Neural cell (in vitro differentiated cells): ENCODE results near the gene LGR4. TPM values are rescaled to one million over a fixed set of nuclear protein-coding genes. Genes with fewer than 3 reads are reported as not detected.

Experiments used
- H2AFZ ChIP-seq: fragments of 200-600, 300-800 bp; sonication (generic), shearing (Covaris generic); 2 replicates; pipeline ENCODE4 v1.6.0; 2014; ENCODE audit warnings: low read depth, mild to moderate bottlenecking, antibody characterized with exemption, low read length, moderate library complexity
- H3F3A ChIP-seq: fragments of 200-600 bp; shearing (Covaris generic); 2 replicates; pipeline ENCODE4 v1.6.1; 2016; ENCODE audit warnings: mild to moderate bottlenecking, moderate library complexity, mixed read lengths, antibody characterized with exemption, low read length; ENCODE audit not compliant: insufficient read depth, poor library complexity, severe bottlenecking
- H3K27ac ChIP-seq: fragments of 200-600, 300-800 bp; sonication (generic), shearing (Covaris generic); 2 replicates; pipeline ENCODE4 v1.5.1; 2014; ENCODE audit warnings: mild to moderate bottlenecking, low read length, moderate library complexity
- H3K27me3 ChIP-seq: fragments of 300-800, 200-600 bp; sonication (generic), shearing (Covaris generic); 2 replicates; pipeline ENCODE4 v1.6.0; 2014; ENCODE audit warnings: mild to moderate bottlenecking, low read depth, low read length, moderate library complexity; ENCODE audit not compliant: insufficient read depth
- H3K36me3 ChIP-seq: fragments of 300-800, 200-600 bp; sonication (generic), shearing (Covaris generic); 2 replicates; pipeline ENCODE4 v1.5.1; 2014; ENCODE audit warnings: mild to moderate bottlenecking, antibody characterized with exemption, low read length, moderate library complexity; ENCODE audit not compliant: insufficient read depth
- H3K4me2 ChIP-seq: fragments of 300-800, 200-600 bp; sonication (generic), shearing (Covaris generic); 2 replicates; pipeline ENCODE4 v1.6.0; 2014; ENCODE audit warnings: mild to moderate bottlenecking, low read length
- H3K4me3 ChIP-seq: fragments of 300-800, 200-600 bp; sonication (generic), shearing (Covaris generic); 2 replicates; pipeline ENCODE4 v1.5.1; 2014; ENCODE audit warnings: mild to moderate bottlenecking, low read length, moderate library complexity
- H3K79me2 ChIP-seq: fragments of 200-600 bp; shearing (Covaris generic); replicated peaks from 2 replicates; pipeline ENCODE4 v1.6.0; 2014; ENCODE audit warnings: mild to moderate bottlenecking, low read length, moderate library complexity; ENCODE audit not compliant: insufficient read depth
- H3K9ac ChIP-seq: fragments of 300-800, 200-600 bp; sonication (generic), shearing (Covaris generic); 2 replicates; pipeline ENCODE4 v1.6.1; 2016; ENCODE audit warnings: mild to moderate bottlenecking, low read length, mixed read lengths
- H3K9me2 ChIP-seq: fragments of 200-600 bp; shearing (Covaris generic); 2 replicates; pipeline ENCODE4 v1.6.1; 2016; ENCODE audit warnings: mild to moderate bottlenecking, low read length, mixed read lengths; ENCODE audit not compliant: insufficient read depth
- H3K9me3 ChIP-seq: fragments of 200-600, 300-800 bp; sonication (generic), shearing (Covaris generic); 2 replicates; pipeline ENCODE4 v1.6.1; 2016; ENCODE audit warnings: mild to moderate bottlenecking, mixed run types, low read length, moderate library complexity, mixed read lengths
- H4K20me1 ChIP-seq: fragments of 200-600 bp; shearing (Covaris generic); 2 replicates; pipeline ENCODE4 v1.6.1; 2016; ENCODE audit warnings: mild to moderate bottlenecking, mixed run types; ENCODE audit not compliant: insufficient read depth
- CTCF ChIP-seq: fragments of 450-650 bp; IDR thresholded peaks from 2 replicates; pipeline ENCODE4 v1.5.1; 2014; ENCODE audit warnings: antibody characterized with exemption, mild to moderate bottlenecking, moderate library complexity; ENCODE audit not compliant: poor library complexity, severe bottlenecking
- EP300 ChIP-seq: fragments of 450-650 bp; conservative IDR thresholded peaks from 2 replicates; pipeline ENCODE4 v1.6.1; 2014; ENCODE audit warnings: antibody characterized with exemption, mild to moderate bottlenecking, moderate library complexity; ENCODE audit not compliant: poor library complexity, severe bottlenecking
- EZH2 ChIP-seq: fragments of 200-600, 300-800 bp; shearing (Covaris generic), sonication (generic); IDR thresholded peaks from 2 replicates; pipeline ENCODE4 v1.6.1; 2014; ENCODE audit warnings: antibody characterized with exemption, low read length, borderline replicate concordance, mild to moderate bottlenecking; ENCODE audit not compliant: insufficient read depth, poor library complexity, severe bottlenecking
- MXI1 ChIP-seq: fragments of 450-650 bp; conservative IDR thresholded peaks from 2 replicates; pipeline ENCODE4 v1.6.1; 2014; ENCODE audit warnings: antibody characterized with exemption, mild to moderate bottlenecking; ENCODE audit not compliant: poor library complexity, severe bottlenecking
- POLR2AphosphoS5 ChIP-seq: IDR thresholded peaks from 2 replicates; pipeline ENCODE4 v1.6.1; 2012
- RAD21 ChIP-seq: fragments of 450-650 bp; conservative IDR thresholded peaks from 2 replicates; pipeline ENCODE4 v1.6.1; 2014; ENCODE audit warnings: antibody characterized with exemption, mild to moderate bottlenecking, moderate library complexity
- REST ChIP-seq: IDR thresholded peaks from 2 replicates; pipeline ENCODE4 v1.6.1; 2012; ENCODE audit warnings: borderline replicate concordance
- SMC3 ChIP-seq: fragments of 450-650 bp; conservative IDR thresholded peaks from 2 replicates; pipeline ENCODE4 v1.6.1; 2014; ENCODE audit warnings: antibody characterized with exemption, mild to moderate bottlenecking, moderate library complexity; ENCODE audit not compliant: poor library complexity
- TAF1 ChIP-seq: IDR thresholded peaks from 2 replicates; pipeline ENCODE4 v1.6.1; 2012; ENCODE audit warnings: low read depth
- polyA plus RNA-seq: library from polyadenylated mRNA; depleted of rRNA; stranded (reverse); fragments of >200 nt; gene quantifications from 2 replicates; pipeline ENCODE4 v1.2.3, GENCODE V29; 2014

LGR4 gene
- polyA plus RNA-seq, 1 donor from 2014 or later, result 11.2 TPM

GRCh38 chr11:27458182-27458581, 14.4 kb downstream of the LGR4 start:
- no peaks in the 10 kb centered on the region for H3F3A ChIP-seq
- H3K9me3 ChIP-seq, result no peaks in the 10 kb centered on the region
- H3K27me3 ChIP-seq, result no peaks in the 10 kb centered on the region
- no peak overlapping the region for H3K4me2 ChIP-seq
- H3K79me2 ChIP-seq, result peaks cover 40% of the 10 kb centered on the region
- no peak overlapping the region for H3K27ac ChIP-seq
- H3K36me3 ChIP-seq, result no peaks in the 10 kb centered on the region
- no peak overlapping the region for H3K4me3 ChIP-seq
- H3K9ac ChIP-seq, result no peak overlapping the region
- H3K9me2 ChIP-seq, result no peaks in the 10 kb centered on the region
- H2AFZ ChIP-seq, result no peak overlapping the region
- TF ChIP-seq RAD21 (no peak), POLR2AphosphoS5 (no peak), EP300 (no peak), EZH2 (no peak), REST (no peak), MXI1 (no peak), TAF1 (no peak), CTCF (no peak), SMC3 (no peak)
- no peaks in the 10 kb centered on the region for H4K20me1 ChIP-seq

GRCh38 chr11:27456795-27457329, 15.7 kb downstream of the LGR4 start:
- no peaks in the 10 kb centered on the region for H3K27me3 ChIP-seq
- H3K9ac ChIP-seq, result no peak overlapping the region
- H3K4me2 ChIP-seq, result no peak overlapping the region
- no peaks in the 10 kb centered on the region for H3F3A ChIP-seq
- H3K4me3 ChIP-seq, result no peak overlapping the region
- no peaks in the 10 kb centered on the region for H4K20me1 ChIP-seq
- H3K9me3 ChIP-seq, result no peaks in the 10 kb centered on the region
- no peak overlapping the region for H2AFZ ChIP-seq
- H3K9me2 ChIP-seq, result no peaks in the 10 kb centered on the region
- TF ChIP-seq TAF1 (no peak), EZH2 (no peak), MXI1 (no peak), EP300 (no peak), POLR2AphosphoS5 (no peak), SMC3 (no peak), CTCF (no peak), RAD21 (no peak), REST (no peak)
- peaks cover 30% of the 10 kb centered on the region for H3K79me2 ChIP-seq
- no peaks in the 10 kb centered on the region for H3K36me3 ChIP-seq
- H3K27ac ChIP-seq, result no peak overlapping the region
